Panc1 (cell line): ENCODE results near the gene ATP6V1F.
A peak's percentile ranks its signal among the peaks of the same experiment; 100 is the strongest.

Experiments
- CTCF ChIP-seq: fragments of 450-650 bp; IDR thresholded peaks from 2 replicates; pipeline ENCODE4 v1.5.1; 2017; ENCODE audit warnings: mild to moderate bottlenecking
- POLR2AphosphoS5 ChIP-seq: IDR thresholded peaks from 2 replicates; pipeline ENCODE4 v1.6.1; 2012; ENCODE audit warnings: mild to moderate bottlenecking, low read depth, low read length, moderate library complexity
- REST ChIP-seq, 2 experiments: IDR thresholded peaks; 2 replicates each; pipeline ENCODE4 v1.6.1; 2011 to 2012; ENCODE audit warnings: low read depth in 2 of 2, control low read depth in 1 of 2, low read length in 1 of 2, mild to moderate bottlenecking in 1 of 2, moderate library complexity in 1 of 2; ENCODE audit not compliant: insufficient read depth in 1 of 2

- TF ChIP-seq CTCF: no peak
- TF ChIP-seq POLR2AphosphoS5: no peak
- TF ChIP-seq REST (IDR thresholded peaks at IDR 0.05; ENCODE audit: insufficient read depth in 1 of 2, low read depth in 2 of 2, low read length in 1 of 2): 0 out of 4 replicates have a peak, but pooled peaks of 1 of the 2 experiments have one; percentile 16
Observed at GRCh38 chr7:128848289-128849155, 14.1 kb upstream of the ATP6V1F start.
